Measurements from ENCODE around the gene IL1A. TPM values are rescaled to one million over a fixed set of nuclear protein-coding genes. Genes with fewer than 3 reads are reported as not detected.

Gene IL1A
- total and polyA plus RNA-seq, 9 of the 15 experiments (the other 6 are each of a cell fraction or from before 2014, with no cell fraction given): 0.03 to 0.27 (median 0.14) TPM; not detected in 2

GRCh38 chr2:112796486-112796885 is 12.2 kb upstream of the IL1A start:
- no peaks in the 10 kb centered on the region for H3K9me1 ChIP-seq (ENCODE audit: control insufficient read depth, insufficient read depth, low read length)
- no peaks in the 10 kb centered on the region for H3K36me3 ChIP-seq (ENCODE audit: control insufficient read depth, insufficient read depth, low read length)
- FAIRE-seq: no peak
- no TSS peak for BruUV-seq (replicated peaks)
- H4K20me1 ChIP-seq (replicated peaks; ENCODE audit: control insufficient read depth, insufficient read depth, low read length): no peaks in the 10 kb centered on the region
- H2AFZ ChIP-seq (ENCODE audit: low read depth, low read length): no peak overlapping the region
- intact Hi-C loops (cut with micrococcal nuclease) (no loop called here), in situ Hi-C loops (cut with MboI) (no loop called here)
- no peaks in the 10 kb centered on the region for H3K79me2 ChIP-seq (ENCODE audit: control insufficient read depth, insufficient read depth, low read length)
- H3K9ac ChIP-seq (ENCODE audit: insufficient read depth in 1 of 2, low read depth in 2 of 2, low read length in 2 of 2): no peak overlapping the region
- WGBS (ENCODE audit: insufficient coverage, low coverage, missing lambda C conversion rate): 10% methylated on average over 1 of the region's 1 CpG
- CTCF ChIA-PET (ENCODE audit: low intra/inter-chr PET ratio): no interaction called here
- no peak overlapping the region for H3K27ac ChIP-seq (ENCODE audit: extremely low read depth, low read depth, low read length)
- DNase-seq (ENCODE audit: extremely low read depth in 1 of 4, low spot score in 3 of 4): no peak
- H3K4me3 ChIP-seq: no peak overlapping the region
- POLR2A ChIA-PET: no interaction called here
- TF ChIP-seq EGR1 (conservative IDR thresholded peaks at IDR 0.05): no peak
- no peak for TF ChIP-seq ZNF41 (CRISPR knock-in tag; conservative IDR thresholded peaks at IDR 0.05)
- TF ChIP-seq PRDM10 (IDR thresholded peaks at IDR 0.05; ENCODE audit: partially characterized antibody): no peak
- TF ChIP-seq CBX2 (IDR thresholded peaks at IDR 0.05; ENCODE audit: insufficient read depth, low read length, poor library complexity, severe bottlenecking): no peak
- TF ChIP-seq THRA (IDR thresholded peaks at IDR 0.05): no peak
- TF ChIP-seq PHF21A (IDR thresholded peaks at IDR 0.05; ENCODE audit: borderline replicate concordance, low read depth): no peak
- no peak for TF ChIP-seq SMARCE1 (IDR thresholded peaks at IDR 0.05)
- no peak for TF ChIP-seq CBFB (CRISPR knock-in tag; IDR thresholded peaks at IDR 0.05)
- TF ChIP-seq EHMT2 (IDR thresholded peaks at IDR 0.05): no peak
- TF ChIP-seq GATAD2A (IDR thresholded peaks at IDR 0.05): no peak
- no peak for TF ChIP-seq CTCFL (IDR thresholded peaks at IDR 0.05; ENCODE audit: borderline replicate concordance, insufficient read depth, low read depth, low read length, poor library complexity, severe bottlenecking)
- H3K4me1 ChIP-seq (replicated peaks in 1 of 2; ENCODE audit: control insufficient read depth in 2 of 2, insufficient read depth in 2 of 2, low read length in 2 of 2): peaks cover 3 to 24% of the 10 kb centered on the region in 2 experiments; a peak in 4 of 5 replicates
- no peak for ATAC-seq
- H3K9me3 ChIP-seq (replicated peaks; ENCODE audit: control insufficient read depth, insufficient read depth, low read depth, low read length): 0 out of 2 replicates have a peak, but pooled peaks cover 4% of the 10 kb centered on the region
- H3K27me3 ChIP-seq (ENCODE audit: control insufficient read depth in 2 of 2, insufficient read depth in 2 of 2, low read length in 2 of 2): no peaks in the 10 kb centered on the region
- H3K4me2 ChIP-seq (ENCODE audit: insufficient read depth, low read length): no peak overlapping the region

Data from K562 (cell line).